Muscle layer of duodenum (tissue), 2 donors: ENCODE results near the gene SLC16A11.

Experiments
- H3K27ac ChIP-seq: one replicate; pipeline ENCODE4 v1.7.0; 2013; ENCODE audit warnings: mild to moderate bottlenecking, low read length
- H3K27me3 ChIP-seq: one replicate; pipeline ENCODE4 v1.7.0; 2013; ENCODE audit warnings: low read depth, mild to moderate bottlenecking, control low read depth, low read length
- H3K36me3 ChIP-seq, 2 donors: one replicate each; pipeline ENCODE4 v1.7.0; 2013; ENCODE audit warnings: low read length in 2 of 2, control low read depth in 1 of 2, mild to moderate bottlenecking in 1 of 2; ENCODE audit not compliant: insufficient read depth in 2 of 2, control insufficient read depth in 1 of 2
- H3K4me1 ChIP-seq, 2 donors: one replicate each; pipeline ENCODE4 v1.7.0; 2013; ENCODE audit warnings: low read length in 2 of 2, mild to moderate bottlenecking in 2 of 2, control low read depth in 1 of 2, moderate library complexity in 1 of 2; ENCODE audit not compliant: insufficient read depth in 2 of 2, control insufficient read depth in 1 of 2
- H3K4me3 ChIP-seq, 2 donors: one replicate each; pipeline ENCODE4 v1.7.0; 2013; ENCODE audit warnings: low read length in 2 of 2, low read depth in 1 of 2, mild to moderate bottlenecking in 1 of 2
- H3K9me3 ChIP-seq, 2 donors: one replicate each; pipeline ENCODE4 v1.7.0; 2013; ENCODE audit warnings: low read length in 2 of 2, control low read depth in 1 of 2, mild to moderate bottlenecking in 1 of 2; ENCODE audit not compliant: control insufficient read depth in 1 of 2
- donor health status: healthy.

SLC16A11 gene

GRCh38 chr17:7014995-7015958 is 28.6 kb downstream of the SLC16A11 start:
- peak overlapping the region; percentile 96 for H3K27ac ChIP-seq
- H3K4me1 ChIP-seq, result peaks cover 24 to 51% of the 10 kb centered on the region in 2 donors
- H3K36me3 ChIP-seq, result peaks cover 0 to 8% of the 10 kb centered on the region in 2 donors
- peak overlapping the region; percentile 73 to 94 for H3K4me3 ChIP-seq
- H3K27me3 ChIP-seq, result no peaks in the 10 kb centered on the region
- H3K9me3 ChIP-seq, result no peaks in the 10 kb centered on the region

- no peaks in the 10 kb centered on the region for H3K9me3 ChIP-seq
- peaks cover 0 to 8% of the 10 kb centered on the region in 2 donors for H3K36me3 ChIP-seq
- H3K4me3 ChIP-seq, result peak overlapping the region; percentile 94 to 98
- H3K27ac ChIP-seq, result peak overlapping the region; percentile 98
- no peaks in the 10 kb centered on the region for H3K27me3 ChIP-seq
- peaks cover 25 to 57% of the 10 kb centered on the region in 2 donors for H3K4me1 ChIP-seq
Measured at GRCh38 chr17:7014261-7014994, 29.5 kb downstream of the SLC16A11 start.

- peak overlapping the region; percentile 98 for H3K27ac ChIP-seq
- H3K27me3 ChIP-seq, result no peaks in the 10 kb centered on the region
- H3K9me3 ChIP-seq, result no peaks in the 10 kb centered on the region
- H3K4me3 ChIP-seq, result peak overlapping the region; percentile 94 to 98
- H3K4me1 ChIP-seq, result peaks cover 18 to 42% of the 10 kb centered on the region in 2 donors
- H3K36me3 ChIP-seq, result peaks cover 0 to 11% of the 10 kb centered on the region in 2 donors
Measured at GRCh38 chr17:7011942-7012254, 32.0 kb downstream of the SLC16A11 start.

- Histone ChIP-seq H3K4me1 (peaks cover 18 to 41% of the 10 kb centered on the region in 2 donors), H3K4me3 (peak overlapping the region; percentile 94 to 98), H3K9me3 (no peaks in the 10 kb centered on the region), H3K27me3 (no peaks in the 10 kb centered on the region), H3K36me3 (peaks cover 0 to 11% of the 10 kb centered on the region in 2 donors), H3K27ac (peak overlapping the region; percentile 98)
Measured at GRCh38 chr17:7011415-7011814, 32.5 kb downstream of the SLC16A11 start.

- Histone ChIP-seq H3K27ac (no peak overlapping the region), H3K4me1 (peaks cover 15 to 36% of the 10 kb centered on the region in 2 donors), H3K27me3 (no peaks in the 10 kb centered on the region), H3K9me3 (no peaks in the 10 kb centered on the region), H3K4me3 (peak overlapping the region; percentile 94 to 98), H3K36me3 (peaks cover 0 to 11% of the 10 kb centered on the region in 2 donors)
Measured at GRCh38 chr17:7010523-7010922, 33.4 kb downstream of the SLC16A11 start.

GRCh38 chr17:7007143-7007542 is 36.7 kb downstream of the SLC16A11 start:
- H3K27ac ChIP-seq, result no peak overlapping the region
- no peaks in the 10 kb centered on the region for H3K9me3 ChIP-seq
- H3K27me3 ChIP-seq, result no peaks in the 10 kb centered on the region
- H3K4me1 ChIP-seq, result peaks cover 11 to 24% of the 10 kb centered on the region in 2 donors
- H3K36me3 ChIP-seq, result peaks cover 14 to 15% of the 10 kb centered on the region in 2 donors
- H3K4me3 ChIP-seq, result no peak overlapping the region

GRCh38 chr17:7005716-7006115 is 38.2 kb downstream of the SLC16A11 start:
- Histone ChIP-seq H3K4me1 (peaks cover 6 to 13% of the 10 kb centered on the region in 2 donors), H3K36me3 (peaks cover 26 to 29% of the 10 kb centered on the region in 2 donors), H3K27ac (no peak overlapping the region), H3K27me3 (no peaks in the 10 kb centered on the region), H3K9me3 (no peaks in the 10 kb centered on the region), H3K4me3 (no peak overlapping the region)

GRCh38 chr17:7004398-7005253 is 39.3 kb downstream of the SLC16A11 start:
- H3K36me3 ChIP-seq, result peaks cover 35 to 37% of the 10 kb centered on the region in 2 donors
- no peak overlapping the region for H3K4me3 ChIP-seq
- no peak overlapping the region for H3K27ac ChIP-seq
- H3K9me3 ChIP-seq, result no peaks in the 10 kb centered on the region
- no peaks in the 10 kb centered on the region for H3K27me3 ChIP-seq
- H3K4me1 ChIP-seq, result peaks cover 0 to 3% of the 10 kb centered on the region in 2 donors

- peaks cover 42 to 44% of the 10 kb centered on the region in 2 donors for H3K36me3 ChIP-seq
- H3K27ac ChIP-seq, result no peak overlapping the region
- no peaks in the 10 kb centered on the region for H3K9me3 ChIP-seq
- no peaks in the 10 kb centered on the region for H3K27me3 ChIP-seq
- H3K4me3 ChIP-seq, result no peak overlapping the region
- no peaks in the 10 kb centered on the region for H3K4me1 ChIP-seq
Measured at GRCh38 chr17:7003745-7004144, 40.1 kb downstream of the SLC16A11 start.

GRCh38 chr17:7002288-7003047 is 41.4 kb downstream of the SLC16A11 start:
- peaks cover 44 to 53% of the 10 kb centered on the region in 2 donors for H3K36me3 ChIP-seq
- no peaks in the 10 kb centered on the region for H3K27me3 ChIP-seq
- H3K4me1 ChIP-seq, result no peaks in the 10 kb centered on the region
- no peaks in the 10 kb centered on the region for H3K9me3 ChIP-seq
- no peak overlapping the region for H3K4me3 ChIP-seq
- H3K27ac ChIP-seq, result no peak overlapping the region
